NCI-H187 (cell line): ENCODE results near the gene NDST4.

ENCODE experiments used
- DNase-seq, 2 experiments: peaks; one replicate each; lab custom pipeline; 2025; lab: John Stamatoyannopoulos, UW

Gene NDST4

DNA sequence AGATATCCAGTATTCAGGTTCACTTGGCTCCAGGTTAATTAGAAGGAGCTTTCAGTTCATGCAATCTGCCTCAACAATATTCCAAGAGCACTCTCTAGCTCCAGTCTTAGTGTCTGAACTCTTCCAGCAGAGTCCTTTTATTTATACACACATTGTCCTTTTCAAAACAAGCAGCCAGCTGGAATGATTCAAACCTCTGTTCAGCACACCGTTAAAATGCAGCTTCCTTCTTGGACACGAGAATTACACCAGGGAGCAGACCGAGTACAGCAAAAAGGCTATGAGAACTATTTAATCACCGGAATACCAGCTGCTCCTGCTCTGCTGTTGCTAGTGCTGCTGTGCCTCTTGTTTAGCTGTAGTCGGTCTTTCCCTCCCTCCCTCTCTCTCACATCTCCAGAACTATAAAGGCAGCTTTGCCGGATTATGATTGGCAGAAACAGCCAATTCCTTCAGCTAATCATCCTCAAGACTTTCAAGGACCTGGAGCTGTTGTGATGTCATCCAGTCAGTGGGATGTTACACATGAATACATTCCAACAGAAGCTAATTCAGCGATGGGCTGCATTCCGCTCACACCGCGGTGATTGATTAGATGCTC is at the start of gene NDST4:
Gene NDST4 (minus strand): TSS at position 115 of the 601 bp plus-strand sequence. CDS start 36,584 bp downstream, outside the sequence.
- no peak for DNase-seq

DNA sequence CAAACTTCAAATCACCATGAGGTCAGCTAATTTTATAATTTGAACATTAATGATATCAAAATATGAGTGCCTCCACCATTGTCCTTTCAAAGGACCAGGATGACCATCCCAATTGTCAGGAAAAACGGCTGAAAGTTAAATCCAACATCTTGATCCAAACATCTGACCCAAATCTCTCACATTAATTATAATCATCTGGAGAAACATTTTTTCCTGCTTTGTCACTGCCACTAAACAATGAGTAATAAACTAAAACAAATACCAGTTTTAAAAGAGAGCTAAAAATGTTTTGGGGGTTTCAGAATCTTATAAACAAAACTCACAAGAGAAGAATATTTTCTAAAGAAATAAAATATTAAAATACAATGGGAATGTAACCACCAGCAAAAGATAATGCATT is 45.7 kb upstream of the NDST4 start:
- no peak for DNase-seq

DNA sequence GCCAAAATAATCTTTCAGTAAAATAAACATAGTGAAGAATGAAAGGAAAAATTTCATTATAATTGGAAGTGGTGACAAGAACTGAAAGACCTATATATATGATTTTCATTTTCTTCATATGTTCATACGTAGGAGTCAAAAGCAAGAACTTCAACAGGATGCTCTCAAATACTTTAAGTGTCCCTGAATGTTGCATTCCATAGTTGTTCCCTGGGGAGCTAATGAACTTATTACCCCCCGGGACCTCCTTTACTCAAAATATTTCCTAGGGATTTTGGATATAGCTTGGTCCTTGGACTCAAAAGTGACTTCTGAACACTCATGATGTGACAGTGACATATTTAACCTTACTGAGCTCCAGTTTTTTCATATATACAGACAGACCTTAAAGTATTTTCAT is 44.9 kb upstream of the NDST4 start:
- DNase-seq = no peak

DNA sequence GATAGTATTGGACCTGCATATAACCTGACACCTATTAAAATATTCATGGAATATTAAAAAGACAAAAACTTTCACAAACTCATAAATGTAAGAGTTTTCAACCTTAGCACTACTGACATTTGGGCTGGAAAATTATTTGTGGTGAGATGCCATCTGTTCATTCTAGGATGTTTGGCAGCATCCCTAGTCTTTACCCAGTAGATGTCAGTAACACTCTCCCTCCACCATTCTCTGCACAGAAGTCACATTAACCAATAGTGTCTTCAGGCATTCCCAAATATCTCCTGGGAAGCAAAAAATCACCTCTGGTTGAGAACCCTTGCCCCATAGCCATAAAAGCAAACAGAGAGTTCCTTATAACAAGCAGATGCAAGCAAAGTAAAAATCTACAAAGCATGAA is 41.4 kb upstream of the NDST4 start:
- DNase-seq = no peak

DNA sequence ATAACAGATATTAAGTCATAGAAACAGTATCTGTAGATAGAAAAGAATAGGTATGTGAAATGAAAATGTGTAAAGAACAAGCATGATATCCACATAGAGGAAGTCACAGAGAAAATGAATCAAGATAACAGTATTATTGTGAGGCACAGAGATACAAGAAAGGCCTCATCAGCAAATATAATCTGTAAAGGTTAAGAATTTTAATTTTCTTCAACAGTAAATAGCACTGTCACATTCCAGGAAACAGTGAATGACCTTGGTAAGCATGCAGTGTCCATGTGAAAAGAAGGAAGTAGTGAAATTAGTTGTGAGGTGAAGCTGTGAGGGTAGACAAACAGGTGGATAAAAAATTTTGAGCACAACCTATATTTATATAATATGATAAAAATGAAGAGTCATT is 39.5 kb upstream of the NDST4 start:
- DNase-seq = no peak

DNA sequence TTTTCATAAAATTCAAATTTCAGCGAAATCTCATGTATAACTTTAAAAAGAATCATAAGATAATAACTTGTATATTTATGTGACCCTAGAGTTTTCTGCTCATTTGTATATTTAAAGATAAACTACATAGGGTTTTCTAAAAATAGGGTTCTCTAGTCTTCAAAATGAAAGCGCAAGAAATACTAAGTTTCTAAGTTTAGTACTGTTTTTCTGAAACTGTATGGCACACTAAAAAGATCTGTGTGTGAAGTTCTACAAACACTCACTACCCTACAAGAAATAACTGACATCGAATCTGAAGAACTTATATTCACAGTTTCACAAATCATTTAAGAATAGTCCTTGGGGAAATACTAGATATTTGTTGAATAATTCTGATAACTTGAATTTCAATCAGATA is 38.7 kb upstream of the NDST4 start:
- no peak for DNase-seq

DNA sequence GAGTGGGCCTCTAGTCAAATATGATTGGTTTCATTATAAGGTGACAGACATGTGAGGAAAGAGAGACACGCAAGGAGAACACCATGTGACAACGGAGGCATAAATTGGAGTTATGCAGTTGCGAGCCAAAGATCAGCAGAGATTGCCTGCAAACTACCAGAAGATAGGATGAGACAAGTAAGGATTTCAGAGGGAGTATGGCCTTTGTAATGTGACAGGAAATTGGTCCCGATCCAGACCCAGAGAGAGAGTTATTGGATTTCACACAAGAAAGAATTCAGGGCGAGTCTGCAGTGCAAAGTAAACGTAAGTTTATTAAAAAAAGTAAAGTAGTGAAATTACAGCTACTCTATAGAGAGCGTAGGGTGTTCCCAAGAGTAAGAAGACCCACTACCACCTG is 35.7 kb upstream of the NDST4 start:
- DNase-seq = no peak

DNA sequence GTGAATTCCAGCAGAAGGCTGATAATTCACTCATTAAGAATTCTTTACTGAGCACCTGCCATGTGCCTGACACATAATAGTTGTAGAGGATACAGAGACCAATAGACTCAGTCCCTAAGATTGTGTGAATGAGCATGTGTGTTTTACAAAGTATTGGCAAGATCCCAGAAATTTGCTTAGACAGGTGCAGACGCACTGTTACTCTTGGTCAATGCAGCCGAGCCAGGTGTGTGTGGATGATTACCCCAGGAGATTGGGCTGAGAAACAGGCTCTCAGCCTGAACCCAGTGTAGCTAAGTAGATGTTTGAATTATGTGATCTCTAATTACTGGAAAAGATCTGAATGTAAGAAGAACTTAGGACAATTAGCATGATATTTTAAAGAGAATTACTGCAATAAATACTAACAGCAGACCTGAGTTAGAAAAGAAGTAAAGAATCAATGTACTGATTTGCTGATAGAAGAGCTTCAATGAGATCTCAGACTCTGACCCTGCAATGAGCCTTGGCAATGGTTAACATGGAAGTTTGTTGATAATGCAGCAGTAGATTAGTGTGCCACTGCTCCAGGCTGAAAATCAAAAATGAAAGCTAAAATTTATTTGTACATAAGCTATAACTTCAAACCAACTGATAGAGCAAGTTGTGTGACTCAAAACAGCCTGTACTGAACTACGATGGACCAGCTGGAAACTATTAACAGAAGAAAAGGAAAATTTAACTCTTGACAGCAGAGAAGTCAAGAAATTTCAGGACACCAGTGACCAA is 32.2 kb upstream of the NDST4 start:
- no peak for DNase-seq

DNA sequence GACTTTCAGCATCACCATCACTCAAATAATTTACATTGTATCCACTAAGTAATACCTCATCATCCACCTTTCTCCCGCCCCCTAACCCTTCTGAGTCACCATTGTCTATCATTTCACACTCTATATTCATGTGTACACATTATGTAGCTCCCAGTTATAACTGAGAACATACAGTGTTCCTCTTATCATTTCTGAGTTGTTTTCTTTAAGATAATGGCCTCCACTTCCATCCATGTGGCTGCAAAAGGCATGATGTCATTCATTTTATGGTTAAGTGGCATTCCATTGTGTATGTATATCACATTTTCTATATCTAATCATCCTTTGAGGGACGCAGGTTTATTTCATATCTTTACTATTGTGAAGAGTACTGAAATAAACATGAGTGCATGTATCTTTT is 14.6 kb upstream of the NDST4 start:
- DNase-seq = no peak

DNA sequence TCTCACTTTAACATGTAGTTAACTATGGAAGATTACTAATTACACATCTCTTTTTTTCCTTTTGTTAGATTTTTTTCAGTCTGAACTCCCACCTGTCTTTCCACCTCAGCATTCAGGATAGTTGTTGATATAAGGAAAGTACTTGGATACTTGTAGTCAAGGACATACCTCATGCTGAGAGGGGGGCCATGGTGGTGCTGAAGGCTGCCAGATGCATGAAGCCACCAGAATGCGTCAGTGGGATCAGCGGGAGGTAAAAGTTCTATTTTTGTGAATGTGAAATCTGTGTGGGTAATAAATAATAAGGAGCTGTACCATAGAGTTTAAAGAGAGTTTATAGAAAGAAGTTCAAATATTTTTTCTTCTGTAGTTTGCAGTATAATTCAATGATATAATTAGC is 13.1 kb upstream of the NDST4 start:
- DNase-seq = no peak

DNA sequence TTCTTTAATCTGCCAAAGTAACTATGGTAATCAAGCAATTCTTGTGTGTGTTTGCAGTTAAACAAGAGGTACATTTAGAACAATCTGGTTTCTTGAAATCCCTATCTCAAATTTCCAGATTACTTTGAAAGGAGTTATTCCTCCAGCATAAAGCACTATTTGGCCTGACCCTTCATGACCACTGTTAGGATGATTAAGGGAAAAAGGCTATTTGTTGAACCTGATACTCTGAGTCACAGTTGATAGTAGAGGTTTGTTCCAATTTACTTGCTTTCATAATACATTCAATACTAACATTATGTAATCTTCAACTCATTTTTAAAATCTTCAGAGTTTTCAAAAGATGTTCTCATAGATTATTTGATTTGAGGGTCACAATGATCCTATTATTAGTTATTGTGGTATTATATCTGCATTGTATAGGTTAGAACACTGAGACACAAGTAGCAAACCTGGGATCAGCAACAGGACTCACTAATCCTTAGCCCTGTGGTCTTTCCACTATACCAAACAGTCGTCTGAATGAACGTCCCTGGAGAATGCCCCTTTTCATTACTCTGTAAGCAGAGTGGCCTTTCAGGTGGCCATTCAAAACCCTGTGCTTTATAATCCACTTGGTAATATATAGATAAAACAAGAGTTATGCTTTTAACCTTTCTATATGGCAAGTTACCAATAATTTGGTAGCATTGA is 8.1 kb upstream of the NDST4 start:
- DNase-seq = no peak

DNA sequence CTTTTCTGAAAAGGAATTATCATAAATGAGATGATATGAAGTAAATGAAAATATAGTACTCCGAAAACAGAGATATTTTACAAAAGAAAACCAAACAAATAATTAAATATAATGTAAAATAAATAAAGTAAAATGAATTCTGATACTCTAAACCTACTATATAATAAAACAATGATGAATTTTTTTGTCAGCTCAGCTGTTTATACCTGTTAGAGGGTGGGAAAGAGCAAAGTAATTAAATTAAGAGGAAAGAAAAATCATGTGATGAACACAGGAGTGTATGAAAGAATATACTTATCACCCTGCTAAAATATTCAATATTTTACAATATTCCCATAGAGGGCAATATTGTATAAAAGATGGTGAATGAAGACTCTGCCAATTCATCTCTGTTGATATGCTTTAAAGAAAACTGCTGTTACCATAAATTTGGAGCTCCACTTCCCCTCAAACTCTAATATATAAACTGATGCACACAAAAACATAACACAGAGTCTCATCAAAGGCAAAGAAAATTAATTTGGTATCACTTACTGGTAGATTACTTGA is 6.5 kb upstream of the NDST4 start:
- DNase-seq = no peak

DNA sequence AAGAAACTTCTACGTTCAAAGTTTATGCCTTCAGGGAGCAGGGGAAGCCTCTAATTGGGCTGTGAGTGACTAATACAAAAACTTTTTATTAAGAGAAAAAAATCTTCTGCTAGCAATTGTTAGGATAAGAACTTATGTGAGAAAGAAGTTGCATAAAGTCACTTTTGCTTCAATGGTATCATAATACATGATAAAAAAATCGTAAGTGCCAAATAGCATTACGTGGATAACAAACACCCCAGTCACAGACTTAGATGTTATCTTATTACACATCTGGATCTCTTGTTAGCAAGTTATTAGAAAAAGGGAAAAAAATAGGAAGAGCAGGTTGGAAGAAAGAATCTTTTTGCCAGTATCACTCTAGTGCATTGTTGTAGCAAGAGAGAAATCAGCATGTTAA is 4.2 kb upstream of the NDST4 start:
- no peak for DNase-seq

DNA sequence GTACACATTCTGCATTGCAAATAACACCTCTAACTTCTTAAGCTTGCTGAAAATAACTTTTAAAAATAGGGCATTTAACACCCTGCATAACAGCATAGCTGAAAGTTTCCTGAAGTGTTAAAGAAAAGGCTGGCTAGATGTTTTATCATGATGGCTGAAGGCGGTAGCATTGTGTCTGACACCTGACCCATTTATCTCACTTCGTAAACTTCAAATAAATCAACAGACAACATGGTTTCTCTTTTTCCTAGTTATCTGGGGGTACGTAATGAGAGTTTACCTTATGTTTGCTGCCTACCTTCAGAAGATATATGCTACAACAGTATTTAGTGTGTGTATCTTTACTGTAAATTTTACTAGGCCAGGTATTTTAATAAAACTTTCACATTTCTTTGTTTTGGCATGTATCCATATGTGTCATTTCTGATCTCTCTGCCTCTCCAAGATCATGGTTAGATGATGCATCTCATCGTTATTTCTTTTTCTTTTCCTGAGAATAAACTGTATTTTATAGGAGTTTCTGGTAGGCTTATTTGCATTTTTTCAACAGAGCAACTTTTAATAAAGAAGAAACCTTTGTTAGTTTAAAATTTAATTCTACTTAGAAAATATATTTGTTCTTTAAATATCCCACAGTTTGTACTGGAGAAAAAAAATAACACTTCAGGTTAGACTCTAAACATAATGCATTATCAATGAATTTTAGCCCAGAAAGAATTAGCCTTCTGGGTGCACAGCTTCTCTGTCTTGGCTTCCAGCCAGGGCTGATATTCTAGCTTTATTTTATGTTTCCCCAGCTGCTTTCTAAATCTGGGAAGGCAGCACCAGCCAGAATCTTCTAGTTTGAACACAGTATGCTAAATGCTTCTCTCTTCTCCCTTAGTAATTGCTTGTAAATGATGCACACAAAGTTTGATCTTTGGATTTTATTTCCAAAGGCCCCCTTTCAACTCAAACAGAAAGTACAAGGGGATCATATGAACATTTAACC is 2.9 kb downstream of the NDST4 start:
- no peak for DNase-seq

DNA sequence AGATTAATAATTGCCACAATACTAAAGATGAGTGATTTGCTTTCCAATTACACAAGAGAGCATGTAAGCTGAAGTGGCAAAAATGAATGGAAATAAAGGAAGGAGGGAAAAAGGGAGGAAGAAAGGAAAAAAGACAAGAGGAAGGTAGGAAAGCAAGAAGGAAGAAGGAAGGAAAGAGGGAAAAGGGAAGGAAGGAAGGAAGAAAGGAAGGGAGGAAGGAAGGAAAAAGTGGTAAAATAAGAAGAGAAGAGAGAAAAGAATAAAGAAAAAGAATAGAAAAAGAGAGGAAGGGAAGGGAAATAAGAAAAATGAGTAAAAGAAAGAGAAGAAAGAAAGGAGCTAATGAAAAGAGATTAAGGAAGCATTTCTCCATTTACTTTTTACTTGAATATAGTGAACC is 4.6 kb downstream of the NDST4 start:
- no peak for DNase-seq

DNA sequence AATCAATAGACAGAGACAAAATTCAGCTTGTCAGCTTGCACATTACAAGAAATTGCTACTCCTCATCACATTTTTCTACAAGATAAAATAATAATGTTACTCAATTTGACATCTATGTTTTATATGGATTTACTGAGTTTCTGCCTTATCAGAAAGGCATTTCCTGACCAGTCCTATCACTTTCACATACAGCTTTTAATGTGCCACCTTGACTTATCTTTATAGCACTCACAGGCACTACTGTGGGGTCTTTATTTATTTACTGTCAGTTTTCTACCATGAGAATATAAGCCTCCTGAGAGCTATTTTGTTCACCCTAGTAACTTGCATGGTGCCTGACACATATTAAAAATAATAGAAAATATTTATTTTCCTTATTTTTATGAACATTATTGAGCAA is 6.0 kb downstream of the NDST4 start:
- DNase-seq = no peak

DNA sequence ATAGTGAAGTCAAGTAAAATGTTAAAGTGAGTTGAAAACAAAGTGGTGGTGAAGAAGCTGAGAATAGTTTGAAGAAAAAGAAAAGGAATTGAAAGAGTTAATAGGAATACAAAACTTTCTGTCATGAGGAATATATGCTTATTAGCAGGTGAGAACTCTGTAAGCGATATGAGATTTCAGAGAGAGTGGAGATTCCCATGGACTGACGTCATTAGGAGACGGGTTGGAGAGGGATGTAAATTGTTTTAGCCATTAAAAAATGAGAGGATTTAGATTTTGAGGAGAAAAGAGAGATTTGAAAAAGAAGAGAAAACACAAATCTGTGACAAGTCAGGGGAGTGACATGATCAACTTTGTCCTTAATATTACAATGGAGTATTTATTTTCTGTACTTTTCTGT is 11.7 kb downstream of the NDST4 start:
- DNase-seq = no peak

DNA sequence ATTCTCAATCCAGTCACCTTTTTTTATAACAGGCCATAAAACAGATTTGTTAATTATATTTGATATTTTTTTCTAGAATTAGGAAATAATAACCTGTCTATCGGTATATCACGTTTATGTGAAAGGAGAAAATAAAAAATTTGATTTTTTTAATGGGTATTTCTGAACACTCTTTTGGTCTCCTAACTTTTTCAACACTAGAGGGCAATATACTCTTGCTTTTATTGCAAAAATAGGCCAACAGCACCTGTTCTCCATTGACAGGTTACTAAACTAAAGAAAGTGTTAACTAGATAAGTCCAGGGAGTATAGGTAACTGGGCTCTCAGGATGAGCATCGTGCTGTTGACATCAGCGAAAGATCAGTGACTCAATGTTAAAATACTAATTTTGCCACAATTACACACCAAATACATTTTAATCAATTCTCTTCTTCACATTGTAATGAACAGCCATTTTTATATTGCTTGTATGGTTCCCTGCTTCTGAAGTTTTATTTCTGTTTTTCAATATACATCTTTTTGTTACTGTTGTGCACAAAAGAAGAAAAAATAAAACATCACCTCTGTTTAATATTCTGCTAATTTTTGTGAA is 22.8 kb downstream of the NDST4 start:
- DNase-seq = no peak

DNA sequence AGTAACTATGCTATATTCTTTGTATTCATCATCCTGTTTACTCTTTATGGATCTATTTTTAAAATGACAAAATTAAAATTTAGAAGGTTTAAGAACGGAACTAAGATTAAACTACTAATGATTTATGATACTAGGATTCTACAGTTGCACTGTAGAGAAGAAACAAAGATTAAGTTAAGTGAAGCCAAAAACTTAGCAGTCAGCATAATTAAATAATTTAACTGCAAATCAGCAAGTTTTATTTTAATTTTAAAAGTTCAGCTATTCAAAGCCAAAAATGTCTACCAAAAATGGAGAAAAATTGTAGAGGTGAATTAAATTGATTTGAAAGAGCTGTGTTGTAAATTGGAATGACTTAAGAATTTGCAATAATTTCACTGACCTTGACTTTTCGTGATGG is 30.8 kb downstream of the NDST4 start:
- no peak for DNase-seq

DNA sequence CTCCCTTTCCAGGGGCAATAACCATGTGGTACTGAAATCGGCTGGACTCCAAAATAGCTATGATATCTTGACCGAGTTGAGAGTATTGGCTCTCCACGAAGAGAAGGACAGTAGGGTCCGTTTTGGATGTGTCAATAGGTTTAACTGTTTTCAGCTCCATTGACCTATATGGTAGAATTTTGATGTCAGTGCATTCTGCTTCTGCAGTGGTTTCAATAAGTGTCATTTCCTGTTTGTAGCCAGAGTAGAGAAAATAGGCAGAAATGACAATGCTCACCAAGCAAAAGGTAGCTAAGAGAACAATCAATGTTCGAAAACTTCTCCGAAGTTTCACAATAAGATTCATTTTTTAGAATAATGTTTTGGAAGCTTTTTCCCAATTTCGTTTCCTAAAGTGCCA is 36.7 kb downstream of the NDST4 start:
- no peak for DNase-seq

DNA sequence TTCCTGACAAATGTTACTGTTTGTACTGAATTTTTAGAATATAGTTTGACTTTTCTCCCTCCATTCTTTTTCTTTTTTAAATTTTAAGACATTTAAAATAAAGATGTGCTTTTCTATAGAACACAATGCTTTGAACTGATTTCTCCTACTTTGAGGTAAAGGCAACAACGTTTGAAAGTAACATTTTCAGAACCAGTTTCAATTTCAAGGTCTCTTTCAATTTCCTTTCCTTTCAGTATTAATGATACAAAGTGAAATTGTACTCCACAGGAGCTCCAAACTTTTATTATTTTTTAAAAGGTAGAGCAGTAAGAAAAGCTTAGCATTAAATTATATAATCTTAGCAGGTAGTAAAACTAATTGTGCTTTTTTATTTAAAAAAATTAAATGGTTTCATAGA is 54.9 kb downstream of the NDST4 start:
- no peak for DNase-seq

DNA sequence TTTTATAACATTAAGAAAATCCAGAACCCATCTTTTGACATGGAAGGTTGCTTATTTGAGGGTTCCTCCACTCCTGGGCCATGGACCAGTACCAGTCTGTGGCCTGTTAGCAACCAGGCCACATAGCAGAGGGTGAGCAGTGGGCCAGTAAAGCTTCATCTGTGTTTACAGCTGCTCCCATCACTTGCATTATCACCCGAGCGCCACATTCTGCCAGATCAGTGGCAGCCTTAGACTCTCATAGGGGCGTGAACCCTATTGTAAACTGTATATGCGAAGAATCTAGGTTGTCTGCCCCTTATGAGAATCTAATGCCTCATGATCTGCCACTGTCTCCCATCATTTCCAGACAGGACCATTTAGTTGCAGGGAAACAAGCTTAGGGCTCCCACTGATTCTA is 58.6 kb downstream of the NDST4 start:
- DNase-seq = no peak
